Naive thymus-derived CD4-positive, alpha-beta T cell (primary cell): Measurements from ENCODE around the gene ZNF423. TPM values are rescaled to one million over a fixed set of nuclear protein-coding genes. Genes with fewer than 3 reads are reported as not detected.

Source experiments
- ATAC-seq: fragments of 150-1000 bp; cut with Tn5 transposase; 2 replicates; pipeline ENCODE4 v1.10.0; 2021; ENCODE audit warnings: mild to moderate bottlenecking, moderate library complexity
- CTCF ChIA-PET: fragments of 350-600 bp; sonication (Branson Sonifier 250); formaldehyde crosslinking; loops from one replicate; lab custom pipeline; 2021; ENCODE audit warnings: antibody characterized with exemption; lab: Charles Lee
- POLR2A ChIA-PET: fragments of 350-600 bp; sonication (Branson Sonifier 250); formaldehyde crosslinking; loops from one replicate; lab custom pipeline; 2021; ENCODE audit warnings: antibody characterized with exemption, inconsistent platforms; lab: Charles Lee
- DNase-seq, 9 donors: peaks; one replicate each; pipeline versions ENCODE4 v3.0.0 to v3.0.0-alpha.2; 2020 to 2022; ENCODE audit warnings: mixed read lengths in 1 of 9
- H3K27ac ChIP-seq: one replicate; pipeline ENCODE4 v1.7.0; 2013; ENCODE audit warnings: mild to moderate bottlenecking, low read depth, low read length, moderate library complexity
- H3K27me3 ChIP-seq, 2 donors: one replicate each; pipeline ENCODE4 v1.7.0; 2013; ENCODE audit warnings: low read length in 2 of 2, mild to moderate bottlenecking in 2 of 2, moderate library complexity in 2 of 2; ENCODE audit not compliant: control insufficient read depth in 2 of 2, insufficient read depth in 2 of 2
- H3K36me3 ChIP-seq, 3 experiments: 1 replicate in 2 of 3; 2 replicates in 1 of 3; pipeline ENCODE4 v1.7.0; 2013; ENCODE audit warnings: low read length in 3 of 3, mild to moderate bottlenecking in 3 of 3, moderate library complexity in 1 of 3; ENCODE audit not compliant: insufficient read depth in 3 of 3, control insufficient read depth in 2 of 3
- H3K4me1 ChIP-seq, 2 donors: one replicate each; pipeline ENCODE4 v1.7.0; 2013; ENCODE audit warnings: low read length in 2 of 2, mild to moderate bottlenecking in 2 of 2, moderate library complexity in 1 of 2; ENCODE audit not compliant: control insufficient read depth in 2 of 2, insufficient read depth in 2 of 2
- H3K4me3 ChIP-seq: 2 replicates; pipeline ENCODE4 v1.7.0; 2013; ENCODE audit warnings: mild to moderate bottlenecking, low read length
- H3K9me3 ChIP-seq, 3 experiments: 1 replicate in 2 of 3; 2 replicates in 1 of 3; pipeline ENCODE4 v1.7.0; 2013; ENCODE audit warnings: low read length in 3 of 3; ENCODE audit not compliant: control insufficient read depth in 2 of 3
- H3K27ac Mint-ChIP-seq, 9 donors: one replicate each; pipeline ENCODE4 v1.8.0; 2020 to 2022; ENCODE audit warnings: mixed read lengths in 9 of 9, mild to moderate bottlenecking in 8 of 9, moderate library complexity in 5 of 9, inconsistent platforms in 2 of 9
- H3K27me3 Mint-ChIP-seq, 5 donors: one replicate each; pipeline ENCODE4 v1.8.0; 2021 to 2022; ENCODE audit warnings: mixed read lengths in 5 of 5, mild to moderate bottlenecking in 1 of 5
- H3K36me3 Mint-ChIP-seq, 5 donors: one replicate each; pipeline ENCODE4 v1.8.0; 2020 to 2022; ENCODE audit warnings: mixed read lengths in 5 of 5, mild to moderate bottlenecking in 3 of 5, inconsistent platforms in 1 of 5
- H3K4me1 Mint-ChIP-seq, 7 donors: one replicate each; pipeline ENCODE4 v1.8.0; 2020 to 2022; ENCODE audit warnings: mixed read lengths in 7 of 7, mild to moderate bottlenecking in 3 of 7, inconsistent platforms in 1 of 7
- H3K4me3 Mint-ChIP-seq, 10 donors: one replicate each; pipeline ENCODE4 v1.8.0; 2020 to 2022; ENCODE audit warnings: mild to moderate bottlenecking in 10 of 10, mixed read lengths in 10 of 10, moderate library complexity in 6 of 10, inconsistent platforms in 2 of 10
- H3K9me3 Mint-ChIP-seq, 11 donors: one replicate each; pipeline ENCODE4 v1.8.0; 2020 to 2022; ENCODE audit warnings: mixed read lengths in 11 of 11, mild to moderate bottlenecking in 4 of 11, inconsistent platforms in 1 of 11, moderate library complexity in 1 of 11
- intact Hi-C, 2 donors: fragments of 100-400 bp; cut with micrococcal nuclease; formaldehyde crosslinking; loops; one replicate each; pipeline ENCODE4 v1.15.1; 2023
- polyA plus RNA-seq, 2 donors: library from polyadenylated mRNA; unstranded; fragments of 300-500 nt; fragmentation: Illumina TruSeq; gene quantifications; one replicate each; pipeline ENCODE4 v1.2.3, GENCODE V29; 2021
- total RNA-seq, 6 experiments: library from RNA in 5 of 6; stranded (reverse) in 5 of 6; gene quantifications; 1 replicate in 5 of 6; 2 replicates in 1 of 6; pipeline ENCODE4 v1.2.3 and lab custom pipeline; 2021 to 2026

ZNF423 gene
- total and polyA plus RNA-seq, 7 experiments from 2014 or later = not detected

GRCh38 chr16:49896447-49896964 lies 40.6 kb upstream of the ZNF423 start:
- no peaks in the 10 kb centered on the region for H3K27me3 ChIP-seq
- H3K4me1 ChIP-seq = no peaks in the 10 kb centered on the region
- peaks cover 4 to 29% (median 11%) of the 10 kb centered on the region in 5 donors for H3K27me3 Mint-ChIP-seq
- intact Hi-C loops = no loop called here
- ChIA-PET POLR2A (no interaction called here), CTCF (no interaction called here)
- no peaks in the 10 kb centered on the region for H3K36me3 Mint-ChIP-seq
- no peak for ATAC-seq
- no peaks in the 10 kb centered on the region for H3K9me3 ChIP-seq
- no peak overlapping the region for H3K4me3 ChIP-seq
- H3K36me3 ChIP-seq = no peaks in the 10 kb centered on the region
- no peak overlapping the region for H3K27ac ChIP-seq
- no peak for DNase-seq
- peaks cover 0 to under 1% (median 0%) of the 10 kb centered on the region in 7 donors for H3K4me1 Mint-ChIP-seq
- H3K4me3 Mint-ChIP-seq = no peak overlapping the region
- no peak overlapping the region for H3K27ac Mint-ChIP-seq
- no peaks in the 10 kb centered on the region for H3K9me3 Mint-ChIP-seq

DNA sequence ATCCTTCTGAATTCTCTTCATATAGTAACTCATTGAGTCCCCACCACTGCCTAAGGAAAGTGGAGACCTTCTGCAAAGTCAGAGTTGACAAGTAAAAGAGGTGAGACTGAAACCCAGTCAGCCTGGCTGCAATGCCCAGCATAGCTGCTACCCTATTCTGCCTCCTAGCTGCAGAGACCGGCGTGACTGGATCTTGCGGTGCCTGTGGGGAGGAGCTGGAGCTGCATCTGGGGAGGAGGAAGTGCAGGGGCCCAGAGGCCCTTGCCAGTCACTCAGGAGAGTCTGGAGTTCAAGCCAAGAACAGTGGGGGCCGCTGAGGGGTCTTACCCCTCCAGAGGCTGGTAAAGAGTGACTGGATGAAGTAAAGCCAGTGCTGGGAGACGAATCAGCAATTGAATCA lies 35.0 kb upstream of the ZNF423 start:
- CTCF ChIA-PET = no interaction called here
- intact Hi-C loops = no loop called here

DNA sequence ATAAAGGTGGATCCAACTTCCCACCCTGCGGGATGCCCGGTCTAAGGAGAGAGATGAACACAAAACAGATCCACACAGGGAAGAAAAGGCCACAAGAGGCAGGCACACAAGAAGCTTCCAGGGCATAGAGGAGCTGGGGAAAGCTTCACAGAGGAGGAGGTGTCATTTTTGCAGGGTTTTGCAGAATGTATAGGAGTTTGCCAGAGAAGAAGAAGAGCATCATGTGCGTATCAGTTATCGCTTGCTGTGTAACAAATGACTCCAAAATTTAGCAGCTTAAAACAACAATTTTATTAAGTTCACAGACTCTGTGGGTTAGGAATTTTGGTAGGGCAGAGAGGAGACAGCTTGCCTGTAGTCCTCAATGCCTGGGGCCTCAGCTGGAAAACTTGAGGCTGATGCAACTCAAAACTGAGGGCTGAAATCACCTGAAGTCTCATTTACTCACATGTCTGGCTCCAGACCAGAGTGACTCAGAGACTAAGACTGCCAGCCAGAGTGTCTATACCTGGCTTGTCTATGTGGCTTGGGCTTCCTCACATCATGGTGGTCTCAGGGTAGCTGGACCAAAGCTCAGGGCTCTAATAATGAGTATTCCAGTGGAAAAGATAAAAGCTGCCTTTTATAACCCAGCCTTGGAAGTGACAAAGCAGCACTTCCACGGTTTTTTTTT lies 33.9 kb upstream of the ZNF423 start:
- no peaks in the 10 kb centered on the region for H3K9me3 ChIP-seq
- no peaks in the 10 kb centered on the region for H3K27me3 ChIP-seq
- ATAC-seq (no peak), DNase-seq (no peak)
- no peak overlapping the region for H3K27ac Mint-ChIP-seq
- CTCF ChIA-PET = no interaction called here
- POLR2A ChIA-PET = no interaction called here
- no peaks in the 10 kb centered on the region for H3K4me1 ChIP-seq
- peaks cover 0 to 4% (median 0%) of the 10 kb centered on the region in 5 donors for H3K36me3 Mint-ChIP-seq
- H3K4me3 Mint-ChIP-seq = no peak overlapping the region
- peaks cover 0 to 10% (median 0%) of the 10 kb centered on the region in 7 donors for H3K4me1 Mint-ChIP-seq
- H3K9me3 Mint-ChIP-seq = peaks cover 0 to 8% (median 2%) of the 10 kb centered on the region in 11 donors
- no peaks in the 10 kb centered on the region for H3K36me3 ChIP-seq
- H3K4me3 ChIP-seq = no peak overlapping the region
- H3K27me3 Mint-ChIP-seq = peaks cover 6 to 25% (median 18%) of the 10 kb centered on the region in 5 donors
- no peak overlapping the region for H3K27ac ChIP-seq
- intact Hi-C loops = no loop called here

More for the DNA sequence above, 35.0 kb upstream of the ZNF423 start:
- Mint-ChIP-seq H3K27me3 (peaks cover 6 to 25% (median 20%) of the 10 kb centered on the region in 5 donors), H3K4me1 (peaks cover 0 to 10% (median 0%) of the 10 kb centered on the region in 7 donors), H3K36me3 (peaks cover 0 to 4% (median 0%) of the 10 kb centered on the region in 5 donors), H3K4me3 (no peak overlapping the region), H3K27ac (no peak overlapping the region), H3K9me3 (peaks cover 0 to 8% (median 2%) of the 10 kb centered on the region in 11 donors)
- Histone ChIP-seq H3K4me3 (no peak overlapping the region), H3K36me3 (no peaks in the 10 kb centered on the region), H3K9me3 (no peaks in the 10 kb centered on the region), H3K27me3 (no peaks in the 10 kb centered on the region), H3K4me1 (no peaks in the 10 kb centered on the region), H3K27ac (no peak overlapping the region)
- DNase-seq = peak in 2 of 9 donors; percentile 8 to 10
- ATAC-seq = no peak
- POLR2A ChIA-PET = no interaction called here

DNA sequence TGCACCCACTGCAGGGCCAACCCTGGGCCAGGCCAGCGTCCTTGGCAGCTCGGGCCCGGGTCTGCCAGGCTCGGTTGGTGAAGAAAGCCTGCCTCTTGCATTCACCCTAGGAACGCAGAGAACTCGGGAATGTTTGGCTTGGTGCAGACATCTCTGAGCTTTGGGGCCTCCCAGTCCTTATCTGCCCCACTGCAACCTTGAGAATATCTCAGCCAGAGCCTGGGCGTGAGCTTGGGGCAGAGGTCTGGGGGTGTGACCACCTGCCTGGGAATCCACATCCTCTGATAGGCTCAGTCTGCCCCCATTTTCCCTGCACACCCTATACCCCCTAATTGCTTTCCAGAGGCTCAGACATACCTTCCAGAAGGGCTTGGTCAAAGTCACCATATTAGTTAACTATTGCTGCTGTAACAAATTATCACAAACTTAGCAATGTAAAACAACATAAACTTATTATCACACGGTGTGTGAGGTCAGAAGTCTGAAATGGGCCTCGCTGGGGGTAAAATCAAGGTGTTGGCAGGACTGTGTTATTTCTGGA lies 30.7 kb upstream of the ZNF423 start:
- no peak for DNase-seq
- H3K9me3 ChIP-seq = no peaks in the 10 kb centered on the region
- Mint-ChIP-seq H3K4me3 (no peak overlapping the region), H3K27ac (no peak overlapping the region), H3K9me3 (peaks cover 0 to 8% (median 2%) of the 10 kb centered on the region in 11 donors), H3K36me3 (peaks cover 0 to 4% (median 0%) of the 10 kb centered on the region in 5 donors), H3K4me1 (peaks cover 0 to 10% (median 0%) of the 10 kb centered on the region in 7 donors), H3K27me3 (peaks cover 3 to 18% (median 15%) of the 10 kb centered on the region in 5 donors)
- no peak overlapping the region for H3K27ac ChIP-seq
- no peaks in the 10 kb centered on the region for H3K36me3 ChIP-seq
- H3K4me3 ChIP-seq = no peak overlapping the region
- POLR2A ChIA-PET = no interaction called here
- no peak for ATAC-seq
- H3K27me3 ChIP-seq = no peaks in the 10 kb centered on the region
- intact Hi-C loops = no loop called here
- CTCF ChIA-PET = interaction anchor here (0.7 kb wide), 1 partner anchor 9 kb away, joined by 3 read pairs; no protein-coding TSS in a partner anchor
- no peaks in the 10 kb centered on the region for H3K4me1 ChIP-seq

DNA sequence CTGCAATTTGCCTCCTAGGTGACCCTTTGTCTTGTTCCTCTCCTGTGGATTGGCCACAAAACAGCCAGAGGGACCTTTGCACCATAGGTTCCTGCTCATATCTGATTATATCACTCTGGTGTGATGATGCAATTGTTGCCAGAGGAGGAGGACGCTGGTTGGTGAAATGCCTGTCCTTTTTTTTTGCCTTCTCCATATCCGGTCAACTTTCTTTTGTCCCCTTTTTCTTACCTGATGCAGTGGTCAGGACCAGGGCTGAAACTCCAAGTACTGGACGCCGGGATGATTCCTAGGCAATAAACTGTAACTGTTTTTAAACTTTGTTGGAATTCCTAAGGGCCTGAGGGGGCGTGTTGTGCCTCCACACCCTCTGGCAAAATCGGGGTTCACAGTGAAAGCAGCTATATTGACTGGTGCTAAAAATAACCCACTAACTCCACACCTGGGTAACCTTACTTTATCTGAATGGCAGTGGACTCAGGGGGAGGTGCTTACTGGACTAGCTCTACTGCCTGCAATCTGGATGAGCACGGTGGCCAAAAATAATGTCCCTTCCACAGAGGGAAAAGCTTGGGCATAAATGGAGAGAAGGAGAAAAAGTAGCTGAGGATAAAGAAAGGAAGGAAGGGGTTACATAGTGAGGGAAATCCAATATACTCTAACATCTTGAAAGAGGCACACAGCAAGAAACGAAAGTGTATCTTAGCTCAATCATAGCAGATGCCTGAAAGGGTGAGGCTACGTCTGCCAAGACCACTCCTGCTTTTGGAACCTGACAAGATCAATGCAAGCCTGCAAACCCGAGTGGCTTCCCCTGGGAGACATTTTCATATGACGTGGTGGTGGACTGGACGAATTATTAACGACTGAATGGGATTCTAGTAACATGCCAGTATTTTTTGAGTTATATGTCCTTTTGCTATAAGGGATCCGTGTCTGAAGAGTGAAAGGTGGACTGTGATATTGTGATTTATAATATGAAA lies 28.4 kb upstream of the ZNF423 start:
- Mint-ChIP-seq H3K27me3 (peaks cover 0 to 29% (median 25%) of the 10 kb centered on the region in 5 donors), H3K27ac (no peak overlapping the region), H3K4me1 (no peaks in the 10 kb centered on the region), H3K9me3 (peaks cover 0 to under 1% (median 0%) of the 10 kb centered on the region in 11 donors), H3K36me3 (no peaks in the 10 kb centered on the region), H3K4me3 (no peak overlapping the region)
- no peaks in the 10 kb centered on the region for H3K9me3 ChIP-seq
- H3K4me3 ChIP-seq = no peak overlapping the region
- ChIA-PET POLR2A (no interaction called here), CTCF (no interaction called here)
- no peak overlapping the region for H3K27ac ChIP-seq
- ATAC-seq (no peak), DNase-seq (no peak)
- intact Hi-C loops = no loop called here
- H3K27me3 ChIP-seq = no peaks in the 10 kb centered on the region
- H3K36me3 ChIP-seq = no peaks in the 10 kb centered on the region
- H3K4me1 ChIP-seq = no peaks in the 10 kb centered on the region
